Medulla oblongata (tissue), 1 donor: Measurements from ENCODE around the gene RAET1E.
"Not testable (repeated sequence)": the region's sequence is repeated elsewhere in the genome, so short reads cannot be mapped to it uniquely, and the experiment has no call there.

Source experiments
- DNase-seq: peaks from one replicate; pipeline ENCODE4 v3.0.0-alpha.2; 2015; ENCODE audit errors: extremely low spot score

The RAET1E gene

DNA sequence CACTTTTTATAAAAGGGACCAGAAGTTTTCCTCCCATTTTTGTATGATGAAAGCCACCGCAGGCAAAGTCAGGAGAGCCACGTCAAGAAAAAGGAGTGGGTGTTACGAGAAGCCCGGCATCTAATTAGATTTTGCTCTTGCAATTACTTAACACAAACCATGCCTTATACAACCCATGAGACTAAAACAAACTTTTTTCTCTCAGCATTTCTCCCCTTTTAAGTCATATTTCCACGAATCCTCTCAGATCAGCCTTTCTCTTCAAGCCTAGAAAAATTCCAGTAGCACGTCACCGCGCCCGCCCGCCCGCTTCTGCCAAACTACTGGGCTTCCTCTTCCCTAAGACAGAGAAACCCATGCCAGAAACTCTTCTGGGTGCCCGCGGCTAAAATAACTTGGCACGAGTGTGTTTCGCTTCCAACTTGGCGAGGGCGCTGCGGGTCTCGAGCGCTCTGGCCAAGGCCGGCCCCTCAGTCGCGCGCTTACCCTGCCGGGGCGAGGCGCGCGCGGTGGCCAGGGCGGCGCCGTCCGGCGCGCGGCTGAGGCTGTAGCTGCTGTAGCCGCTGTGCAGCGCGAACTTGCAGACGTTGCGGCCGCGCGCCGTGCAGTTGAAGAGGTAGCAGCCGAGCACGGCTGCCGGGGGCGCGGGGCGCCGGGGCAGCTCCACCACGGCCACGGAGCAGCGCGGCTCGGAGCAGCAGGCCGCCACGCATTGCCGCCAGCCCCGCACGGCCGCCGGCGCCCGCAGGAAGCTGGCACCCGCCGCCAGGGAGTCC, 34.8 kb downstream of the RAET1E start:
- peak; percentile 80 for DNase-seq

DNA sequence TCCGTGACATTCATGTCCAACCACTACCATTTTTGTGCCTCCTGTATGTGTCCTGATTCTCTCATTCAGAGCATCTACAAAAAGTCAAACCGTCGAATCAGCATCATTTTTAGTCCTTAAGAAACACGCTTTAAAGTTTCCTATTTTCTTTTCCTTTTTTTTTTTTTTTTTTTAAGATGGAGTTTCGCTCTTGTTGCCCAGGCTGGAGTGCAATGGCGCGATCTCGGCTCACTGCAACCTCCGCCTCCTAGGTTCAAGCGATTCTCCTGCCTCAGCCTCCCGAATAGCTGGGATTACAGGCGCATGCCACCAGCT, 35.5 kb downstream of the RAET1E start:
- DNase-seq = not testable (repeated sequence)

DNA sequence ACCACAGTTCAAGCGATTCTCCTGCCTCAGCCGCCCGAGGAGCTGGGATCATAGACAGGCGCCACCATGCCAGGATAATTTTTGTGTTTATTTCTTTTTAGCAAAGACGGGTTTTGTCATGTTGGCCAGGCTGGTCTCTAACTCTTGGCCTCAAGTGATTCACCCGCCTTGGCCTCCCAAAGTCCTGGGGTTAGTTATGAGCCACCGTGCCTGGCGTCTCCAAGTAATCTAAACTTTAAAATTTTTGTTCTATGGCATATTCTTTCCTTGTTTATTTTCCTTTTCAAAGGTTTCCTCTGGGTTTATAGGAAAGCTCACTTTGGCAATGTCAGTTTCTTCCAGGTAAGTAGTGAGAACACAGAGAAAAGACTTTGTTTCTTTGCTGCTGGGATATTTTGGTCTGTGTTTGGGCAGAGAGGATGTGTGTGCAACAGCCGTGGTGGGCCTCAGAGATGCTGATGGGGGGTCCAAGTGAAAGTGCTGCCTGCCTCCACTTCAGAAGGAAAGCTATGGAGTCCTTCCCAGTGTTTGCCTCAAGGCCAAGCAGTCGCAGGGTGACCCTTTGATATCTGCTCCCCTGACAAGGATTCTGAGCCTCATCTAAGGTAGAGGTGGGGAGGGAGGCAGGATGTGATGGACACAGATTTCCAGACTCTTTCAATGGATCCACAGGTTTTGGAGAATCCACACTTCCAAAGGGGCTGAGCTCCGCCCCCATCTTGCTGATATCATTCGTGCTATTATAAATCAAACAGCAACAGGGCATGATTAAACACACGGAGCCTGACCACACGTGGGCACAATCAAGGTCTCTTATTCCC, 36.1 kb downstream of the RAET1E start:
- no peak for DNase-seq

DNA sequence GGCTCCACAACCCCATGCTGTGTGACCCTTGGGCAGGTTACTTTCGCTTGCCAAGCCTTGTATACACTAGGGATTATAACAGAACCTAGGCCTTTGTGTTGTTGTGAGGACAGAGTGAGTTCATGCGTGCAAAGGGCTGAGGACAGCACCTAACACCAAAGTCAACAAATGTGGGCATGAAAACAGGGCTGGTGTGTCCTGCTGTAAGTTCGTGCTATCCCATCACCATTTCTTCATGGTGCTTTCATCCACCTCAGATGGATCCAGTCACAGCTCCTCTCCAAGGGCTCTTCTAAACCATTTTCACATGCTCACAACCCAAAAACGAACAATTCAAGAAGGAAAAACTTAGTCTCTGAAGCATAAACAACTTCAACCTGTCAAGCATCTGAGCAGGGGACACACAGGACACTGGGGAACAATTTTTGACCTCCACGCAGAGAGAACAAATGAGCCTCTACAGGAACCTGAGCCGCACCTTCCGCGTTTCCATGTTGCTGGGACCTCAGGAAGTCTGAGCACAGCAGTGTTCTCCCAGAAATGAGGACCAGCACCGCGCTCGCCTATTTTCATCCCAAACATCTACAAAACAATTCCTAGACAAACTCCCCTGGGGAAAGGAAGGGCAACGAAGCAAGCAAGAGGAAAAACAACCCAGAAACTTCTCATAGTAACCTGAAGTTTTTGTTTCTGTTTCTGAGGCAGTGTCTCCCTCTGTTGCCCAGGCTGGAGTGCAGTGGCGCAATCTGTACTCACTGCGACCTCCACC, 36.9 kb downstream of the RAET1E start:
- DNase-seq = no peak

DNA sequence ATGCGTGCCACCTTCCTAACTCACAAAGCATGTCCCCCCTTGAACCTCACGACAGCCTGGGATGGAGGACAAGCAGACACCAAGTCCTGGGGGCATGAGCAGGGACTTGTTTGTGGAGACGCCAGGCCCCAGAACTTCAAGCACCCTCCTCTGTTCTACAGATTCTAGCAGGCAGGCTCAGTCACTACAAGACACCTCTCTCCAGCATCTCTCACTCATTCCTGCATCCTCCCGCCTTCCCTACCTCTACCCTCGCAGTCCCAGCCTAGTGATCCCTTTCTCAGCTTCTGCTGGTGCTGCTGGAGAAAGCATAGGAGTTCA, 37.4 kb downstream of the RAET1E start:
- no peak for DNase-seq

DNA sequence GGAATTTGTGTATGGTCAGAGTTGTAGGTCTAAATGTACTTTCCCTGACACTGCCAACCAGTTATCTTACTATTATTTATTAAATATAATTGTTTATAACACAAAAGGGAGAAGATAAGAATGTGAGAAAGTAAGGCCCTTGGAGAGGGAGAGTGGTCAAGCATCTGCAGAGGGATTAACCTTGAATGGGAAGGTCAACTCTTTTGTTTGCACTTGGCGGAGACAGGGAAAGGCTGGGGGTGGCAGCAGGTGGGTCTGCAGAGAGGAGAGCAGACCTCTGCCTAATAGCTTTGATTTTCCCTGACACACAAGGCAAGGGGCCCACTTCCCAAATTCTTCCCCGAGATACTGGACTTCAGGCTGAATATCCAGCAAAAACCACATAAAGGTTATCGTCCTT, 38.0 kb downstream of the RAET1E start:
- DNase-seq = no peak

DNA sequence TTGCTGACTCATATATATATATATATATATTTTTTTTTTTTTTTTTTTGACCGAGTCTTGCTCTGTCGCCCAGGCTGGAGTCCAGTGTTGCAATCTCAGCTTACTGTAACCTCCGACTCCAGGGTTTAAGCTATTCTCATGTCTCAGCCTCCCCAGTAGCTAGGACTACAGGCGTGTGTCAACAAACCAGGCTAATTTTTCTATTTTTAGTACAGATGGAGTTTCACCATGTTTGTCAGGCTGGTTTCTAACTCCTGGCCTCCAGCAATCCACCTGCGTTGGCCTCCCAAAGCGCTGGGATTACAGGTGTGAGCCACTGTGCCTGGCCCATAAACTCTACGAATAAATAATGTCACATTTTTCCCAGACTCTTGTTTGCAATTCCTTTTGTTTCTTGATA, 38.5 kb downstream of the RAET1E start:
- no peak for DNase-seq

DNA sequence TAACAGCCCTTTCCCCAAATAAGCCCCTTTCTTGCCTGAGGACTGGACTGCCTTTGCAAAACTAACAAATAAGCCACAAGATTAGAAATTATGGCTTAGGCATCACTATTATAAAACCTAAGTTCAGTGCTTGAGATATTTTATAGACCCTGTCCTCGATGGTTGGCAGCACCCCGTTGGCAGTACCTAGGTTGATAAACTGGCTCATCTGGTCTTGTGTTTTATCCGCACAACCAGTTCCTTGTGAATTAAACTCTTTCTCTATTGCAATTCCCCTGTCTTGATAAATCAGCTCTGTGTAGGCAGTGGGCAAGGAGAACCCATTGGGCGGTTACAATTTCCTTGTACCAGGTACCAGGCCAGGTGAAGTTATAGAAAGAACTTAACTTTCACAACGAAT, 40.4 kb downstream of the RAET1E start:
- DNase-seq = no peak

DNA sequence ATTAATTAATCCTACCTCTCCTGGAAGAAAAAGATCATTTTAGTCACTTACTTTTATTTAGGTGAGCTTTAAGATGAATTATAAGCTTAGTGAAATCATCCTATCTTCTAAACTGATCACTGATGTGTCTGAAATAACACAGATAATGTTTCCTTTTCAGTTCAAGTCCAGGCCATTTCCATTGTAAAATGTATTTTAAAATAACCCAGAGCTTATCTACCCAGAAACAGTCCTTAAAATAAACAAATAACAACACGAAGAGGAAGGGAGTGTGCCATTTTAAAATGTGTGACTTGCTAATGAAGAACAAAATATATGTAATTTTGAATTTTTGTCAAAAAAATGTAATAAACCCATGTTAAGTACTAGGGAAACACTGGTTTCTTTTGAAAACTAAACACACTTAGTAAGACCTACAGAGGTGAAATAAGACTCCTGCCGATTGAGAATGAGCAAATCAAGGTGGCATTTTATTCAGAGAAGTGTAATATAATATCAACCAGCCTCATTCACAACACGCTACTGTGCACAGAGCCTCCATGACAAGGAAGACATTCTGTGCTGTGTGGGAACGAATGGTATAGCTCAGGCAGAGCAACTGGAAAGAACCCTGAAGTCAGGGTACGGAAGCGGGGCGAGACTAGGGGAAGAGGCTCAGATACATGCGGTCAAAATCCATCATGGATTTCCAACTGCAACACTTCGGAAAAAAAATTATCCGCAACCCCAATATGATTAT, 41.5 kb downstream of the RAET1E start:
- DNase-seq = no peak

DNA sequence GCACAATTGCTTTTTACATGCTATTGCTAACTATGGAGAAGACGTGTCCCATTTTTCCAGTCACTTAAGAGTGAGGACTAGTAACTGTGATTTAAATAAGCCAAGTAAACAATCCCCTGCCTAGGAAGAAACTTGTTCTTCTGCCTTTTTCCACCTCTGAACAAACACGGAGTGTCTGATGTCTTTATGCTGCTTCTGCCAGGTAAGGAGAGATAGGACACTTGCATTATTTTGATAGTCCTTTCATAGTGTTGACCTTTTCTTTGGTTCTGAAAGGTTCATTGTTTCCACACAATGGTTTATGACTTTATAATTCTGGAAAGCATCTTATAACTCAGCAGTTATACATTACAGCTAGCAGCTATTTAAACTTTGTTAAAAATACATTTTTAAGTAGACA, 42.2 kb downstream of the RAET1E start:
- no peak for DNase-seq

DNA sequence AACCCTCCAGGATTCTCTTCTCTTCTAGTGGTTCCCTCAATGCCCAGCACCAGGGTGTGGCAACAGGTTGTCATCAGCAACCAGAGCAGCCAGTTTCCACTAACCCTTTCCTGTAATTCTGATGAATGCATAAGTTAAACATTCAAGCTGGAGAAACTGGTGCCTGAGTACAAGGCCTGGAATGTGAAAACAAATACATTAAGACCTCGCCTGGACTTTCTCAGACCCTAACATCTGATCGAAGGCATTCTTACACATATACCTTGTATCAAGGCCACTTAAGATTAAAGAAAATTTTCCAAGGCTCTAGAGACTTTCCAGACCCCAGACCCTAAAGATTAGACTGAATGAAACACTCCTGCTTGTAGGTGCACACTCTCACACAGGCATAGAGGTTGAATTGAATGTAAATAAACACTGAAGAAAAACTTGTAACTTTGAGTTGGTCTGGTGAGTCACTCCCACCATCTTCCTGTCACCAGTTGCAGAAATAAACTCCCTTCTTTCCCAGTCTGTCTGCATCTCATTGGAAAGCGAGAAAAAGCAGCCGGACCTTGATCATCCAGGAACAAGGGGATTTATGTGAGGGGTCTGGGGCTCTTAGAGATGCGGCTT, 42.8 kb downstream of the RAET1E start:
- no peak for DNase-seq

DNA sequence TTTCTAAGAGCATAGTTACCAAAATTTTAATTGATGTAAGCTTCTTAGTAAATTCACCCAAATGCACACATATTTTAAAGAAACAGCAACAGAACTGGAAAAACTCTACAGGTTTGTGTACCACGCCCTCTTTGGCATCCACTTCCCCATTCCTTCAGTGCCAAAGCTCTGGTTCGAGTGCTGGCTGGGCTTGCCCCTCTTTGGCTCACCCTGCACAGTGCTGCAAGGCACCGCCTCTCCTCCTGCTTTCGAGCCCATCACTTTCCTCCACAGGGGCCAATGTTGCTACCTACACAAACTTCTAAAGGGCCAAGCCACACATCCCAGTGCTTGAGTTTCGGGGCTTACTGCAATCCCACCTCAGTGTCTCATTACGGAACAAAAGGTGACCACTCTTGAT, 43.4 kb downstream of the RAET1E start:
- no peak for DNase-seq

DNA sequence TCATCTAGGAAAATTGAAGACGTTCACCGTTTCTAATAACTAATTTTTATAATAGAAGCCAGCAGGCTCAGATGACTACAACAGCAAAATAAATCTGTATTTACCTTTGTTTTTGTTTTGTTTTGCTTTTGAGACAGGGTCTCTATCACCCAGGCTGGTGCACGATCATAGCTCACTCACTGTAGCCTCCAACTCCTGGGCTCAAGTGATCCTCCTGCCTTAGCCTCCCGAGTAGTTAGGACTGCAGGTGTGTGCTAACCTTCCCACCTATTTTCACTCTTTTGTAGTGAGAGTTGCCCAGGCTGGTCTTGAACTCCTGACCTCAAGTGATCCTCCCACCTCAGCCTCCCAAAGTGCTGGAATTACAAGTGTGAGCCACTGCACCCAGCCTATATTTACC, 43.9 kb downstream of the RAET1E start:
- not testable (repeated sequence) for DNase-seq

DNA sequence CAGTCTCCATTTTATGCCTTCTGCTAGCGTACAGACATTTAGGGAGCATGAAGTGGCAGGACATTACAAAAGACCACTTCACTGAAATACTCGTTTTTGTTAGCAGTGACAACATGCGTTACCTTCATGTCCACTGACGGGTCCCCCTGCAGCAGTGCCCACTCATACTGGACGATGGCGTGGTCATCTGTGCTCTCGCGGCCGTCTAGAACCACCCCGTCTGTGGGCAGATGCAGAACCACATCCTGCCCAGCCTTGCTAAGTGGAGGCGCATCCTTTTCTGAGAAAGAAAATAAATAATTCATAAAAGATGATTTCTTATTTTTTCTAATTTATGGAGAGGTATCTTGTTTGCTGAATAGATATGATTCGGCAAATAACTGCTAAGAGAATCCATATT, 45.0 kb downstream of the RAET1E start:
- DNase-seq = no peak

DNA sequence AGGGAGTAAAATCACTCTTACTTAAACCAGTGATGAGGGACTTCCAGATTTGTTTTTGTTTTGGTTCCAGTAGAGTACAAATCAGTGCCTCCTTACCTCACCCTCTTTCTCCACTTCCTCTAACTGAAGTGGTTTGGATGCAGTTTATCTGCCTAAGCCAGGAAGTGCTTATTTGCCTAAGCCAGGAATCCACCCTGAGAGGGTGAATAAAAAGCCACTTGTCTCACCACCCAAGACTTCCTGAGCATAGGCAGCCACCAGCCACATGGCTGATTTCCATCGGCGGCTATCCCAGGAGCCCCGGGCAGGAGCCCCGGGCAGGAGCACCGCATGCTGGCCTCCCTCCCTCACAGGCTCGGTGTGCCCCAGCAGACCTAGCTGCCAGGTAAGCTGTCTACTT, 45.7 kb downstream of the RAET1E start:
- DNase-seq = no peak

DNA sequence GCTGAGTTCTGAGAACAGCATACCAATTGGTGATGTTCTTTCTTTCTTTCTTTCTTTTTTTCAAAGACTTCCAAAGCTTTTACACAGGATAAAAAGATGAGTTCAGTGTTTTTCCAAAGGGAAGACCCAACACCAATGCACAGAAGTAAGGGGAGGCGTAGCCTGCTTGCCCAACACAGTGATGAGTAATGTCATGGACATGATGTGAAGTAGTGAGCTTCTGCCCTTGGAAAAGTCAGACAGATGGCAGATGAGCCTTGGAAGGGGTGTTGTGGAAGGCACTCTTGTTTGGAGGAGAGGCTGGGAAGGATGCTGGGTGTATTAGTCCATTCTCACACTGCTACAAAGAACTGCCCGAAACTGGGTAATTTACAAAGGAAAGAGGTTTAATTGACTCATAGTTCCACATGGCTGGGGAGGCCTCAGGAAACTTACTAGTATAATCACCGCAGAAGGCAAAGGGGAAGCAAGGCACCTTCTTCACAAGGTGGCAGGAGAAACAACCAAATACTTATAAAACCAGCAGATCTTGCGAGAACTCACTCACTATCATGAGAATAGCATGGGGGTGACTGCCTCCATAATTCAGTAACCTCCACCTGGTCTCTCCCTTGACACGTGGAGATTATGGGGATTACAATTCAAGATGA, 46.3 kb downstream of the RAET1E start:
- DNase-seq = no peak

DNA sequence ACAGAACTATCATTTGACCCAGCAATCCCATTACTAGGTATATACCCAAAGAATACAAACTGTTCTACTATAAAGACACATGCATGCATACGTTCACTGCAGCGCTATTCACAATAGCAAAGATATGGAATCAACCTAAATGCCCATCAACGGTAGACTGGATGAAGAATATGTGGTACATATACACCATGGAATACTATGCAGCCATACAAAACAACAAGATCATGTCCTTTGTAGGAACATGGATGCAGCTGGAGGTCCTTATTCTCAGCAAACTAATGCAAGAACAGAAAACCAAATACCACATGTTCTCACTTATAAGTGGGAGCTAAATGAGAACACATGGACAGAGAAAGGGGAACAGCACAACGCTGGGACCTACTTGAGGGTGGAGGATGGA, 49.6 kb downstream of the RAET1E start:
- DNase-seq = not testable (repeated sequence)
